ENCODE results near the gene ZNF532.

GRCh38 chr18:58929206-58929605, 64.5 kb downstream of the ZNF532 start:
- TF ChIP-seq CTCF (IDR thresholded peaks at IDR 0.05; ENCODE audit: extremely low read depth in 1 of 2, insufficient read depth in 1 of 2, low read depth in 1 of 2, low read length in 2 of 2) (no peak), EZH2 (IDR thresholded peaks at IDR 0.05; ENCODE audit: borderline replicate concordance, low read depth, low read length, severe bottlenecking) (no peak), JUN (IDR thresholded peaks at IDR 0.05; ENCODE audit: borderline replicate concordance, insufficient read depth, insufficient read length, low read depth) (no peak)
